HL-60 (cell line): ENCODE measurements around the gene FGF12.

Source experiments
- DNase-seq, 2 experiments: peaks; one replicate each; pipeline ENCODE4 v3.0.0-alpha.2; 2010 to 2020; ENCODE audit warnings: low read depth in 1 of 2, low spot score in 1 of 2
- H3K27ac ChIP-seq: fragments of 250-450 bp; sonication (Bioruptor Pico); replicated peaks from 2 replicates; pipeline ENCODE4 v1.5.1; 2020; ENCODE audit warnings: mild to moderate bottlenecking, moderate library complexity
- H3K27me3 ChIP-seq: fragments of 250-450 bp; sonication (Bioruptor Pico); 2 replicates; pipeline ENCODE4 v1.5.1; 2021; ENCODE audit warnings: mild to moderate bottlenecking, moderate library complexity; ENCODE audit not compliant: insufficient read depth, poor library complexity, severe bottlenecking
- H3K4me3 ChIP-seq: replicated peaks from 2 replicates; pipeline ENCODE4 v1.5.1; 2011; ENCODE audit warnings: mild to moderate bottlenecking, control low read depth, low read length; ENCODE audit not compliant: insufficient read depth
- CTCF ChIP-seq: IDR thresholded peaks from one replicate; pipeline ENCODE4 v1.5.1; 2011; ENCODE audit warnings: low read length, control low read depth, inconsistent platforms; ENCODE audit not compliant: insufficient read depth
- GABPA ChIP-seq: IDR thresholded peaks from 2 replicates; pipeline ENCODE4 v1.6.1; 2012; ENCODE audit warnings: low read depth
- POLR2AphosphoS5 ChIP-seq: IDR thresholded peaks from 2 replicates; pipeline ENCODE4 v1.6.1; 2012; ENCODE audit warnings: low read depth
- REST ChIP-seq: IDR thresholded peaks from 2 replicates; pipeline ENCODE4 v1.6.1; 2012; ENCODE audit warnings: low read depth; ENCODE audit not compliant: insufficient replicate concordance
- SPI1 ChIP-seq: IDR thresholded peaks from 2 replicates; pipeline ENCODE4 v1.6.1; 2012; ENCODE audit warnings: low read depth, mild to moderate bottlenecking, borderline replicate concordance

FGF12 gene

GRCh38 chr3:192737506-192737905 lies 10.2 kb upstream of the FGF12 start:
- Histone ChIP-seq H3K27me3 (no peaks in the 10 kb centered on the region), H3K4me3 (no peak overlapping the region), H3K27ac (no peak overlapping the region)
- DNase-seq, result no peak
- TF ChIP-seq POLR2AphosphoS5 (no peak), CTCF (no peak), REST (no peak), SPI1 (no peak), GABPA (no peak)

DNA sequence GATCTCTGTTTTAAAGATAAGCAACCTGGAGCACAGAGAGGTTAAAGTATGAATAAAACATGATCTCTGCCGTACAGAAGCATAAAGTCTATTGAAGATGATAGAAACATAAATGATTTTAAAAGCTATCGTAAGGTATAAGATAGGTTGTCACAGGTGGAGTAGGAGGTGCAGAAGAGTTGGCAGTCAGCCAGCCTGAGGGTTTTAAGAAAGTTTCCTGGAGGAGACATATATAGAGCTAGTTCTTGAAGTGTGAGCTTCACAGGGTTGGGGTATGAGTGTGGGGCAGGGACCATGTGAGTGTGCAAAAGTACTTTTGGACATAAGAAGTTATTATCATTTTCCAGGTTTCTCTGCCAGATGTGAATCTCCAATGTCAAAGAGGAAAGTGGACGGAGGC lies 3.9 kb upstream of the FGF12 start:
- DNase-seq, result no peak
- Histone ChIP-seq H3K27ac (no peak overlapping the region), H3K4me3 (no peak overlapping the region), H3K27me3 (peaks cover 5% of the 10 kb centered on the region)
- TF ChIP-seq POLR2AphosphoS5 (no peak), GABPA (no peak), CTCF (no peak), SPI1 (no peak), REST (no peak)

DNA sequence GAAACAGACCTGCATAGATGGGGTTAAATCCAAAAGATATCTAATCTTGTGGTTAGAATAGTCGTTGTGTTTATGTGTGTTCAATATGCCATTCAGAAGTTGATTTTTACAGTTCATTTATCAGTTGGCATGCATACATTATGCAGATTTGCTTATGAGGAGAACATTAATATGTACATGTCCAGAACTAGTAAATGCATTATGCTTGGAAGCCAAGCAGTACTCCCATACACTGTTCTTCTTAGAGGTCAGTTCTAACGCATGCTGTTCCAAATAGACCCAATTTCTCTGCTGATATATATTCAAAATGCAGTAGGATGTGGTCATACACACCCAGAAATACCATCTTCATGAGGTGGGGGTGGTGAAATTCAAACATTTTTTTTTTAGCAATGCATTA lies 956 bp downstream of the FGF12 start:
- no peak overlapping the region for H3K27ac ChIP-seq
- TF ChIP-seq GABPA (no peak), POLR2AphosphoS5 (no peak), CTCF (no peak), SPI1 (no peak), REST (no peak)
- H3K4me3 ChIP-seq, result no peak overlapping the region
- peaks cover 5% of the 10 kb centered on the region for H3K27me3 ChIP-seq
- DNase-seq, result no peak
